ENCODE results near the gene SLC49A4.

SLC49A4 gene

GRCh38 chr3:122800031-122800430, 5.2 kb downstream of the SLC49A4 start:
- H3K27ac ChIP-seq: no peak overlapping the region
- TF ChIP-seq ZFX (IDR thresholded peaks at IDR 0.05; ENCODE audit: borderline replicate concordance) (no peak), CTCF (IDR thresholded peaks at IDR 0.05) (no peak)

- no peak overlapping the region for H3K27ac ChIP-seq
- TF ChIP-seq ZFX (IDR thresholded peaks at IDR 0.05; ENCODE audit: borderline replicate concordance) (no peak), CTCF (IDR thresholded peaks at IDR 0.05) (no peak)
These were observed 5.9 kb downstream of the SLC49A4 start for GRCh38 chr3:122800706-122801237.

- no peak overlapping the region for H3K27ac ChIP-seq
- TF ChIP-seq ZFX (IDR thresholded peaks at IDR 0.05; ENCODE audit: borderline replicate concordance) (no peak), CTCF (IDR thresholded peaks at IDR 0.05) (no peak)
These were observed 7.5 kb downstream of the SLC49A4 start for GRCh38 chr3:122802323-122802722.

GRCh38 chr3:122803977-122804376, 9.1 kb downstream of the SLC49A4 start:
- H3K27ac ChIP-seq: no peak overlapping the region
- TF ChIP-seq CTCF (IDR thresholded peaks at IDR 0.05) (no peak), ZFX (IDR thresholded peaks at IDR 0.05; ENCODE audit: borderline replicate concordance) (no peak)

GRCh38 chr3:122810734-122811133, 15.9 kb downstream of the SLC49A4 start:
- TF ChIP-seq CTCF (IDR thresholded peaks at IDR 0.05) (no peak), ZFX (IDR thresholded peaks at IDR 0.05; ENCODE audit: borderline replicate concordance) (no peak)

GRCh38 chr3:122816587-122816986, 21.7 kb downstream of the SLC49A4 start:
- TF ChIP-seq ZFX (IDR thresholded peaks at IDR 0.05; ENCODE audit: borderline replicate concordance): no peak
- no peak for TF ChIP-seq CTCF (IDR thresholded peaks at IDR 0.05)
- no peak overlapping the region for H3K27ac ChIP-seq

More at GRCh38 chr3:122810734-122811133, 15.9 kb downstream of the SLC49A4 start:
- H3K27ac ChIP-seq: no peak overlapping the region

- H3K27ac ChIP-seq: no peak overlapping the region
- TF ChIP-seq ZFX (IDR thresholded peaks at IDR 0.05; ENCODE audit: borderline replicate concordance) (no peak), CTCF (IDR thresholded peaks at IDR 0.05) (no peak)
These were observed 29.9 kb downstream of the SLC49A4 start for GRCh38 chr3:122824465-122825381.
